GM10248 (cell line): Measurements from ENCODE around the gene AIPL1.

ENCODE experiments used
- CTCF ChIA-PET: fragments of 300-600 bp; sonication (Branson Sonifier 250); formaldehyde crosslinking; extraction: SDS; loops from one replicate; lab custom pipeline; 2021; ENCODE audit warnings: antibody characterized with exemption; lab: Yijun Ruan, JAX
- POLR2A ChIA-PET: fragments of 350-650 bp; sonication (Branson Sonifier 250); formaldehyde crosslinking; extraction: SDS; loops from one replicate; lab custom pipeline; 2020; ENCODE audit warnings: antibody characterized with exemption; lab: Yijun Ruan, JAX
- DNase-seq: peaks from one replicate; pipeline ENCODE4 v3.0.0; 2012; ENCODE audit errors: extremely low spot score
- TF ChIP-seq, protein P1 (sequence below): IDR thresholded peaks from 2 replicates; pipeline ENCODE4 v1.5.1; 2012; ENCODE audit warnings: mild to moderate bottlenecking, low read depth; ENCODE audit errors: extremely low read depth, missing control alignments, control extremely low read depth

AIPL1 gene

GRCh38 chr17:6384481-6384880, 50.4 kb downstream of the AIPL1 start:
- no peak for DNase-seq

GRCh38 chr17:6381526-6382465, 53.1 kb downstream of the AIPL1 start:
- no peak for DNase-seq
- ChIA-PET CTCF (interaction anchor here (1.2 kb wide), 1 partner anchor 9 kb away, joined by 3 read pairs; no protein-coding TSS in a partner anchor), POLR2A (no interaction called here)
- TF ChIP-seq, protein P1, sequence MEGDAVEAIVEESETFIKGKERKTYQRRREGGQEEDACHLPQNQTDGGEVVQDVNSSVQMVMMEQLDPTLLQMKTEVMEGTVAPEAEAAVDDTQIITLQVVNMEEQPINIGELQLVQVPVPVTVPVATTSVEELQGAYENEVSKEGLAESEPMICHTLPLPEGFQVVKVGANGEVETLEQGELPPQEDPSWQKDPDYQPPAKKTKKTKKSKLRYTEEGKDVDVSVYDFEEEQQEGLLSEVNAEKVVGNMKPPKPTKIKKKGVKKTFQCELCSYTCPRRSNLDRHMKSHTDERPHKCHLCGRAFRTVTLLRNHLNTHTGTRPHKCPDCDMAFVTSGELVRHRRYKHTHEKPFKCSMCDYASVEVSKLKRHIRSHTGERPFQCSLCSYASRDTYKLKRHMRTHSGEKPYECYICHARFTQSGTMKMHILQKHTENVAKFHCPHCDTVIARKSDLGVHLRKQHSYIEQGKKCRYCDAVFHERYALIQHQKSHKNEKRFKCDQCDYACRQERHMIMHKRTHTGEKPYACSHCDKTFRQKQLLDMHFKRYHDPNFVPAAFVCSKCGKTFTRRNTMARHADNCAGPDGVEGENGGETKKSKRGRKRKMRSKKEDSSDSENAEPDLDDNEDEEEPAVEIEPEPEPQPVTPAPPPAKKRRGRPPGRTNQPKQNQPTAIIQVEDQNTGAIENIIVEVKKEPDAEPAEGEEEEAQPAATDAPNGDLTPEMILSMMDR: no peak

More at GRCh38 chr17:6384481-6384880, 50.4 kb downstream of the AIPL1 start:
- ChIA-PET POLR2A (no interaction called here), CTCF (no interaction called here)
- TF ChIP-seq, protein P1: no peak

- CTCF ChIA-PET: interaction anchor here (1.2 kb wide), 1 partner anchor 10 kb away, joined by 3 read pairs; no protein-coding TSS in a partner anchor
- TF ChIP-seq, protein P1: no peak
- no peak for DNase-seq
- POLR2A ChIA-PET: no interaction called here
Measured at GRCh38 chr17:6380915-6381438, 53.9 kb downstream of the AIPL1 start.

DNA sequence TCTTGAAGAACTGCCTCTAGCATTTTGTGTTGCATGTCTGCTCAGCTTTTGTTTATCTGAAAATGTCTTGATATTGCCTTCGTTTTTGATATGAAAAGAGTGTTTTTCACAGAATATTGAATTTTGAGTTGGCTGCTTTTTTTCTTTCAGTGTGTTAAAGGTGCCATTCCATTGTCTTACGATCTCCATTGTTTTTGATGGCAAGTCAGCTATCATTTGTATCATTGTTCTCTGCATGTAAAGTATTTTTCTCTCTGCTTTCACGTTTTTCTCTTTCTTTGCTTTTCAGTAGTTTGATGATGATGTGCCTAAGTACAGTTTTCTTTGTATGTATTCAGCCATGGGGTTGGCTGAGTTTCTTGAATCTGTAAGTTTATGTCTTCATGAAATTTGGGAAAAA, 57.0 kb downstream of the AIPL1 start:
- POLR2A ChIA-PET: no interaction called here
- TF ChIP-seq, protein P1: no peak
- CTCF ChIA-PET: interaction anchor here (1.3 kb wide), 1 partner anchor 14 kb away, joined by 3 read pairs; no protein-coding TSS in a partner anchor
- DNase-seq: no peak

- no peak for DNase-seq
- ChIA-PET POLR2A (no interaction called here), CTCF (no interaction called here)
- TF ChIP-seq, protein P1: no peak
Measured at GRCh38 chr17:6376931-6377361, 58.0 kb downstream of the AIPL1 start.

DNA sequence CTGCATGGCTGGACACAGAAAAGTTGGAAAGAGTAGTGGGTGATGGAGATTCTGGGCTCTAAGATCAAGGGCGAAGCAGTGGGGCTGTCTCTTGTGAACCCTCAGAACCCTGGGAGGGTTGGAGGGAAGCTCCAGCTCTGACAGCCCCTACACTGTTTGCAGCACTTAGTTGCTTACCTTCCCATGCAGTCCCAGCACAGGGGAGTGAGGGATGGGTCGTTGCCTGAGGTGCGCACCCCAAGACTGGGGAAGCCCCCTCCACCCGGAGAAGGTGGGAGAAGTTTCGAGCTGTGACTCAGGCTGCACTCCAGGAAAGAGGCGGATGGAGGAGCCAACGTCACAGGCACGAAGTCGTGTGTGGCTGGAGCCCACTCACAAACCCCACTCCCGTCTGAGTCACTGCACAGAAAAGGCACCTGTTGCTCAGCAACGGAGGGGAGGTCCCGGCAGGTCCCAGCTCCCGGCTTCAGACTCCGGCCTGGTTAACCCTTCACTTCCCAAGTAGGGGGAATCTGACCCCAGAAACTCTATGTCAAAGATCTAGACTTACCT, 60.1 kb downstream of the AIPL1 start:
- peak; percentile 45 for DNase-seq
- CTCF ChIA-PET: no interaction called here
- POLR2A ChIA-PET: no interaction called here
- TF ChIP-seq, protein P1: no peak
